ENCODE measurements around the gene FARP1. TPM values are rescaled to one million over a fixed set of nuclear protein-coding genes. Genes with fewer than 3 reads are reported as not detected.

FARP1 gene
- total RNA-seq, 2 experiments from 2014 or later: 0.21 to 0.48 TPM

- DNase-seq: no peak
- H3K4me3 Mint-ChIP-seq: no peak overlapping the region
- peaks cover under 1% of the 10 kb centered on the region for H3K27me3 Mint-ChIP-seq
- H3K27ac Mint-ChIP-seq: no peak overlapping the region
- no peaks in the 10 kb centered on the region for H3K9me3 Mint-ChIP-seq
- no peaks in the 10 kb centered on the region for H3K36me3 Mint-ChIP-seq
- no peaks in the 10 kb centered on the region for H3K4me1 Mint-ChIP-seq
Observed at GRCh38 chr13:98200211-98200878, 57.5 kb downstream of the FARP1 start.

GRCh38 chr13:98201189-98201588 is 58.3 kb downstream of the FARP1 start:
- Mint-ChIP-seq H3K27ac (no peak overlapping the region), H3K4me1 (no peaks in the 10 kb centered on the region), H3K4me3 (no peak overlapping the region), H3K9me3 (peaks cover 2% of the 10 kb centered on the region), H3K27me3 (peaks cover 5% of the 10 kb centered on the region), H3K36me3 (peaks cover 1% of the 10 kb centered on the region)
- no peak for DNase-seq

GRCh38 chr13:98201984-98202383 is 59.1 kb downstream of the FARP1 start:
- H3K4me3 Mint-ChIP-seq: no peak overlapping the region
- no peak for DNase-seq
- peaks cover 5% of the 10 kb centered on the region for H3K27me3 Mint-ChIP-seq
- peaks cover 7% of the 10 kb centered on the region for H3K9me3 Mint-ChIP-seq
- no peaks in the 10 kb centered on the region for H3K4me1 Mint-ChIP-seq
- no peak overlapping the region for H3K27ac Mint-ChIP-seq
- peaks cover 1% of the 10 kb centered on the region for H3K36me3 Mint-ChIP-seq

GRCh38 chr13:98203646-98204326 is 60.9 kb downstream of the FARP1 start:
- H3K4me1 Mint-ChIP-seq: no peaks in the 10 kb centered on the region
- no peak overlapping the region for H3K4me3 Mint-ChIP-seq
- H3K36me3 Mint-ChIP-seq: peaks cover 1% of the 10 kb centered on the region
- DNase-seq: no peak
- H3K9me3 Mint-ChIP-seq: peaks cover 7% of the 10 kb centered on the region
- no peak overlapping the region for H3K27ac Mint-ChIP-seq
- H3K27me3 Mint-ChIP-seq: peaks cover 5% of the 10 kb centered on the region

GRCh38 chr13:98204546-98204945 is 61.7 kb downstream of the FARP1 start:
- peaks cover 5% of the 10 kb centered on the region for H3K27me3 Mint-ChIP-seq
- H3K27ac Mint-ChIP-seq: no peak overlapping the region
- H3K9me3 Mint-ChIP-seq: peaks cover 7% of the 10 kb centered on the region
- H3K4me1 Mint-ChIP-seq: no peaks in the 10 kb centered on the region
- no peak for DNase-seq
- H3K36me3 Mint-ChIP-seq: peaks cover 1% of the 10 kb centered on the region
- H3K4me3 Mint-ChIP-seq: no peak overlapping the region

- H3K9me3 Mint-ChIP-seq: peaks cover 7% of the 10 kb centered on the region
- DNase-seq: no peak
- no peaks in the 10 kb centered on the region for H3K4me1 Mint-ChIP-seq
- no peak overlapping the region for H3K4me3 Mint-ChIP-seq
- H3K27ac Mint-ChIP-seq: no peak overlapping the region
- H3K36me3 Mint-ChIP-seq: peaks cover 1% of the 10 kb centered on the region
- H3K27me3 Mint-ChIP-seq: peaks cover 8% of the 10 kb centered on the region
Observed at GRCh38 chr13:98206946-98207345, 64.1 kb downstream of the FARP1 start.

GRCh38 chr13:98207416-98207815 is 64.5 kb downstream of the FARP1 start:
- H3K4me1 Mint-ChIP-seq: no peaks in the 10 kb centered on the region

GRCh38 chr13:98208606-98209005 is 65.7 kb downstream of the FARP1 start:
- Mint-ChIP-seq H3K4me1 (no peaks in the 10 kb centered on the region), H3K36me3 (peaks cover 1% of the 10 kb centered on the region), H3K27me3 (peaks cover 8% of the 10 kb centered on the region), H3K4me3 (no peak overlapping the region), H3K27ac (no peak overlapping the region), H3K9me3 (peaks cover 7% of the 10 kb centered on the region)
- DNase-seq: no peak

More at GRCh38 chr13:98207416-98207815, 64.5 kb downstream of the FARP1 start:
- H3K36me3 Mint-ChIP-seq: peaks cover 1% of the 10 kb centered on the region
- no peak for DNase-seq
- H3K4me3 Mint-ChIP-seq: no peak overlapping the region
- H3K27me3 Mint-ChIP-seq: peaks cover 8% of the 10 kb centered on the region
- H3K27ac Mint-ChIP-seq: no peak overlapping the region
- H3K9me3 Mint-ChIP-seq: peaks cover 7% of the 10 kb centered on the region

GRCh38 chr13:98212763-98213162 is 69.9 kb downstream of the FARP1 start:
- no peaks in the 10 kb centered on the region for H3K36me3 Mint-ChIP-seq
- H3K9me3 Mint-ChIP-seq: no peaks in the 10 kb centered on the region
- DNase-seq: no peak
- H3K4me1 Mint-ChIP-seq: no peaks in the 10 kb centered on the region
- H3K27ac Mint-ChIP-seq: no peak overlapping the region
- no peak overlapping the region for H3K4me3 Mint-ChIP-seq
- peaks cover 6% of the 10 kb centered on the region for H3K27me3 Mint-ChIP-seq

GRCh38 chr13:98213354-98213753 is 70.5 kb downstream of the FARP1 start:
- Mint-ChIP-seq H3K4me1 (no peaks in the 10 kb centered on the region), H3K36me3 (no peaks in the 10 kb centered on the region), H3K9me3 (no peaks in the 10 kb centered on the region), H3K27ac (no peak overlapping the region), H3K27me3 (peaks cover 6% of the 10 kb centered on the region), H3K4me3 (no peak overlapping the region)
- no peak for DNase-seq

- DNase-seq: no peak
- H3K4me3 Mint-ChIP-seq: no peak overlapping the region
- no peaks in the 10 kb centered on the region for H3K4me1 Mint-ChIP-seq
- no peaks in the 10 kb centered on the region for H3K36me3 Mint-ChIP-seq
- H3K27ac Mint-ChIP-seq: no peak overlapping the region
- no peaks in the 10 kb centered on the region for H3K9me3 Mint-ChIP-seq
- peaks cover 6% of the 10 kb centered on the region for H3K27me3 Mint-ChIP-seq
Observed at GRCh38 chr13:98214008-98214643, 71.2 kb downstream of the FARP1 start.

- H3K4me1 Mint-ChIP-seq: no peaks in the 10 kb centered on the region
- no peaks in the 10 kb centered on the region for H3K9me3 Mint-ChIP-seq
- H3K27me3 Mint-ChIP-seq: peaks cover 6% of the 10 kb centered on the region
- H3K36me3 Mint-ChIP-seq: no peaks in the 10 kb centered on the region
- H3K27ac Mint-ChIP-seq: no peak overlapping the region
- no peak for DNase-seq
- H3K4me3 Mint-ChIP-seq: no peak overlapping the region
Observed at GRCh38 chr13:98214707-98215106, 71.8 kb downstream of the FARP1 start.

GRCh38 chr13:98215508-98215907 is 72.6 kb downstream of the FARP1 start:
- H3K36me3 Mint-ChIP-seq: no peaks in the 10 kb centered on the region
- no peak overlapping the region for H3K27ac Mint-ChIP-seq
- no peaks in the 10 kb centered on the region for H3K9me3 Mint-ChIP-seq
- H3K4me1 Mint-ChIP-seq: no peaks in the 10 kb centered on the region
- H3K4me3 Mint-ChIP-seq: no peak overlapping the region
- DNase-seq: no peak
- H3K27me3 Mint-ChIP-seq: peaks cover 6% of the 10 kb centered on the region

- Mint-ChIP-seq H3K9me3 (no peaks in the 10 kb centered on the region), H3K27ac (no peak overlapping the region), H3K27me3 (peaks cover 3% of the 10 kb centered on the region), H3K4me3 (no peak overlapping the region), H3K4me1 (no peaks in the 10 kb centered on the region), H3K36me3 (no peaks in the 10 kb centered on the region)
- DNase-seq: no peak
Observed at GRCh38 chr13:98216135-98216565, 73.3 kb downstream of the FARP1 start.

GRCh38 chr13:98216711-98217285 is 73.9 kb downstream of the FARP1 start:
- no peaks in the 10 kb centered on the region for H3K36me3 Mint-ChIP-seq
- H3K9me3 Mint-ChIP-seq: no peaks in the 10 kb centered on the region
- H3K4me1 Mint-ChIP-seq: no peaks in the 10 kb centered on the region
- no peak overlapping the region for H3K27ac Mint-ChIP-seq
- no peak for DNase-seq
- H3K4me3 Mint-ChIP-seq: no peak overlapping the region
- peaks cover 3% of the 10 kb centered on the region for H3K27me3 Mint-ChIP-seq

All from activated naive CD8-positive, alpha-beta T cell treated with anti-CD3 and anti-CD28 coated beads for 36 hours (primary cell).